Left ventricle myocardium inferior (tissue), 1 donor: ENCODE data around the gene LRP1B. TPM values are rescaled to one million over a fixed set of nuclear protein-coding genes. Genes with fewer than 3 reads are reported as not detected.

Experiments
- DNase-seq: peaks from one replicate; pipeline ENCODE4 v3.0.0-alpha.2; 2020
- H3K27ac ChIP-seq: fragments of 200-600 bp; replicated peaks from 2 replicates; pipeline ENCODE4 v1.8.0; 2021
- H3K27me3 ChIP-seq: fragments of 200-600 bp; 2 replicates; pipeline ENCODE4 v1.8.0; 2021; ENCODE audit warnings: low read depth
- H3K36me3 ChIP-seq: fragments of 200-600 bp; 2 replicates; pipeline ENCODE4 v1.8.0; 2021
- H3K4me1 ChIP-seq: fragments of 200-600 bp; 2 replicates; pipeline ENCODE4 v1.8.0; 2021
- H3K4me3 ChIP-seq: fragments of 200-600 bp; 2 replicates; pipeline ENCODE4 v1.8.0; 2021; ENCODE audit warnings: mild to moderate bottlenecking, moderate library complexity
- H3K9me3 ChIP-seq: fragments of 200-600 bp; replicated peaks from 2 replicates; pipeline ENCODE4 v1.8.0; 2021
- intact Hi-C: fragments of 100-400 bp; cut with micrococcal nuclease; formaldehyde crosslinking; loops from one replicate; pipeline ENCODE4 v1.11.0; 2022
- total RNA-seq: library from RNA; stranded (reverse); fragmentation: NEBNext Ultra II Directional; extraction: Animal tissue kit (Norgen Biotek cat#: 25700); gene quantifications from one replicate; pipeline ENCODE4 v1.2.1, GENCODE V29; 2021
- TF ChIP-seq, protein P1 (sequence below): fragments of 200-600 bp; IDR thresholded peaks from 2 replicates; pipeline ENCODE4 v1.8.0; 2021; ENCODE audit warnings: antibody characterized with exemption, mild to moderate bottlenecking, borderline replicate concordance
- donor health status: DM: no; HTN: yes; CAD: no; lungs with severe emphysema.

LRP1B gene
- total RNA-seq, 1 donor from 2014 or later, result 0.08 TPM

DNA sequence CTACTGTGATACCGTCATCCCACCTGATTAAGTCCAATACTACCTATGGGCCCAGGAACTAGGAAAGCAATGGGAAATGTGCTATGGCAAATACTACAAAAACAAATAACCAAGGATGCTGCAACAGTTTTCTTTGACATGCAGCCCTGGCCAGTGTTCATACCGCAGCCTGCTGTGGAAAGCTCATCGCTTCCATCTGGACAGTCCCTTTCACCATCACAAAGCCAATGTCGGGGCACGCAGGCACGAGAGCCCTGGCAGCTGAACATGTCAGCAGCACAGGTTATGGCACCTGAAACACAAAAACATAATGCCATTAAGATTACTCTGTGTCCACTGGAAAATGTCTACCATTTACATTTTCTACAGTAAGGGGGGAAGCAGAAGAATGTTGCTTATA lies 1621.1 kb downstream of the LRP1B start:
- intact Hi-C loops, result no loop called here
- no peaks in the 10 kb centered on the region for H3K9me3 ChIP-seq
- H3K27me3 ChIP-seq, result no peaks in the 10 kb centered on the region
- no peaks in the 10 kb centered on the region for H3K4me1 ChIP-seq
- no peak overlapping the region for H3K4me3 ChIP-seq
- TF ChIP-seq, protein P1, sequence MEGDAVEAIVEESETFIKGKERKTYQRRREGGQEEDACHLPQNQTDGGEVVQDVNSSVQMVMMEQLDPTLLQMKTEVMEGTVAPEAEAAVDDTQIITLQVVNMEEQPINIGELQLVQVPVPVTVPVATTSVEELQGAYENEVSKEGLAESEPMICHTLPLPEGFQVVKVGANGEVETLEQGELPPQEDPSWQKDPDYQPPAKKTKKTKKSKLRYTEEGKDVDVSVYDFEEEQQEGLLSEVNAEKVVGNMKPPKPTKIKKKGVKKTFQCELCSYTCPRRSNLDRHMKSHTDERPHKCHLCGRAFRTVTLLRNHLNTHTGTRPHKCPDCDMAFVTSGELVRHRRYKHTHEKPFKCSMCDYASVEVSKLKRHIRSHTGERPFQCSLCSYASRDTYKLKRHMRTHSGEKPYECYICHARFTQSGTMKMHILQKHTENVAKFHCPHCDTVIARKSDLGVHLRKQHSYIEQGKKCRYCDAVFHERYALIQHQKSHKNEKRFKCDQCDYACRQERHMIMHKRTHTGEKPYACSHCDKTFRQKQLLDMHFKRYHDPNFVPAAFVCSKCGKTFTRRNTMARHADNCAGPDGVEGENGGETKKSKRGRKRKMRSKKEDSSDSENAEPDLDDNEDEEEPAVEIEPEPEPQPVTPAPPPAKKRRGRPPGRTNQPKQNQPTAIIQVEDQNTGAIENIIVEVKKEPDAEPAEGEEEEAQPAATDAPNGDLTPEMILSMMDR, result no peak
- no peaks in the 10 kb centered on the region for H3K36me3 ChIP-seq
- H3K27ac ChIP-seq, result no peak overlapping the region
- DNase-seq, result no peak

DNA sequence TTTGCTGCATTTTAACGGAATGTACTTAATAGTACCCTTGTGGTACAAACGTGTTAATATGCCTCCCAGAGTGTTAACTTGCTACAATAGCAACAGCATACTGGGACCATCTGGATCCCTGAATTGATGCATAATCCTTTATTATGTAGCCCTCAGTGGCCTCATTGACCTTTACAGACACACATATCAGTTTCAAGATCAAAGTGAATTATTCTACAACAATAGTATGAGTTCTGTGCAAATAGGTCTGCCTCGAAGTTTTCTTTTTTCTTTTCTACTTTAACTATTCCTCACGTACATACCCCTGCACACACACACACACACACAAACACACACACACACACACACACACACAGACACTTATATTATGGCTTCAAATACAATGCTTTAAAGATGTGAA lies 1622.1 kb downstream of the LRP1B start:
- TF ChIP-seq, protein P1, result no peak
- no peaks in the 10 kb centered on the region for H3K9me3 ChIP-seq
- no peaks in the 10 kb centered on the region for H3K4me1 ChIP-seq
- DNase-seq, result no peak
- no peaks in the 10 kb centered on the region for H3K27me3 ChIP-seq
- H3K4me3 ChIP-seq, result no peak overlapping the region
- no peaks in the 10 kb centered on the region for H3K36me3 ChIP-seq
- intact Hi-C loops, result no loop called here
- no peak overlapping the region for H3K27ac ChIP-seq

DNA sequence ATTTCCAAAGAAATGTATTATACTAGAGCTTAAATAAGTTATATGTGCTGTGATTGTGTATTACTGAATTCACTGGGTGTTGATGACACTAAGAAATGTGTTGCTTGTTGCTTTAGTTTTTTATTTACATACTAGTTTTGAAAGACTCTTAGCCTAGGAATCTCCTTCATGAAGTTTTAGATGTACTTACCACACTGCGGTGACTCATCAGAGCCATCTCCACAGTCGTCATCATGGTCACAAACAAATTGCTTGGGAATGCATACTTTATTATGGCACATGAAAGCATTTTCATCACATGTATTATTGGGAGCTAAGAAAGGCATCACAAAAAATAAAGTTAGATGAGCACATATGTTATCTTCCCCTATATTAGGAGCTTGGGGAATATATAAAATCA lies 1624.2 kb downstream of the LRP1B start:
- no peak overlapping the region for H3K27ac ChIP-seq
- DNase-seq, result no peak
- no peaks in the 10 kb centered on the region for H3K27me3 ChIP-seq
- TF ChIP-seq, protein P1, result no peak
- intact Hi-C loops, result no loop called here
- H3K4me1 ChIP-seq, result no peaks in the 10 kb centered on the region
- H3K4me3 ChIP-seq, result no peak overlapping the region
- no peaks in the 10 kb centered on the region for H3K9me3 ChIP-seq
- no peaks in the 10 kb centered on the region for H3K36me3 ChIP-seq

DNA sequence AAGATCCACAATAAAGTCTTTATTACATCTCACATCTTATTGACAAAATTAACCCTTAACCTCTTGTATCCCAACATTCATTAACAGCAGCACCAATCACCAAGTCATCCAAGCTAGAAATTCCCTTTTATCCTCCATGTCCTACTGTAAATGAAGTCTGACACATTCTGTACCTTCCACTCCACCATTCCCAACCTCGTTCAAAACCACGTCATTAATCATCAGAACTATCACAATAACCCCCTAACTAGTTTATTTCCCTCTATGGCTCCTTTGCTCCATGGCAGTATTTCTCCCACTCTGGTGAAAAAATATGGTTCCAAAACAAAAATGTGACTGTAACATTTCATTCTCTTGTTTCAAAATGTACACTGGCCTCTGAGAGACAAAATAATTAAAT lies 1626.2 kb downstream of the LRP1B start:
- H3K4me3 ChIP-seq, result no peak overlapping the region
- no peaks in the 10 kb centered on the region for H3K4me1 ChIP-seq
- no peaks in the 10 kb centered on the region for H3K9me3 ChIP-seq
- no peaks in the 10 kb centered on the region for H3K36me3 ChIP-seq
- H3K27ac ChIP-seq, result no peak overlapping the region
- no peak for DNase-seq
- intact Hi-C loops, result no loop called here
- H3K27me3 ChIP-seq, result no peaks in the 10 kb centered on the region
- TF ChIP-seq, protein P1, result no peak

DNA sequence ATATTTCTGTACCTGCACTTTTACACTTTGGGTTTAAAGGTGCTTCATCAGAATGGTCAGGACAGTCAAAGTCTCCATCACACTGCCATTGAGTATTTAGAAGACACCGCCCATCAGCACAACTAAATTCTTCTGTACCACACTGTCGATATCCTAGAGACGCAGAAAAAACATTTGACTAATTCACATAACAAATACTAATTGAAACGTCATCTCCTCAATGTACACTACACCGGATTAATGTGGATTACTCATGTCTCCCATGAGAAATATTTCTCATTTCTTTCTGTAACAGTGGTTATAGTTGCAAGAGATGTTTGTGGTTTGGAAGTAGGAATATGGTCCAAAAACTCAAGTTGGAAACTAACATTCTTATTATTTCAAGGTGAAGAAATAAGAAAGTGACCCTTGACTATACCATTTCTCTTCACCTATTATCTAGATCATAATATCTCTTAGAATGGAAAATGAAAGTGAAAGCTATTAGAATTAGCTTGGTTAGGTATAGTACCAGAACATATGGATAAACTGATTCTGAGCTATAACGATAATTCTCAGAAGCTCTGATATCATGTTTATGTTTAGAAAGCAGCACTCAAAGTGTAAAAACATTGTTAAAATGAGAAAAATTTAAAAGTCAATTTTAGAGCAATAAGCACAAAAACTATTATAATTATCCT lies 1627.7 kb downstream of the LRP1B start:
- no peaks in the 10 kb centered on the region for H3K4me1 ChIP-seq
- intact Hi-C loops, result no loop called here
- no peak for DNase-seq
- TF ChIP-seq, protein P1, result no peak
- H3K36me3 ChIP-seq, result no peaks in the 10 kb centered on the region
- H3K9me3 ChIP-seq, result no peaks in the 10 kb centered on the region
- no peak overlapping the region for H3K27ac ChIP-seq
- H3K27me3 ChIP-seq, result no peaks in the 10 kb centered on the region
- no peak overlapping the region for H3K4me3 ChIP-seq
